Measurements from ENCODE around the gene ITPRIPL2.

ITPRIPL2 gene

DNA sequence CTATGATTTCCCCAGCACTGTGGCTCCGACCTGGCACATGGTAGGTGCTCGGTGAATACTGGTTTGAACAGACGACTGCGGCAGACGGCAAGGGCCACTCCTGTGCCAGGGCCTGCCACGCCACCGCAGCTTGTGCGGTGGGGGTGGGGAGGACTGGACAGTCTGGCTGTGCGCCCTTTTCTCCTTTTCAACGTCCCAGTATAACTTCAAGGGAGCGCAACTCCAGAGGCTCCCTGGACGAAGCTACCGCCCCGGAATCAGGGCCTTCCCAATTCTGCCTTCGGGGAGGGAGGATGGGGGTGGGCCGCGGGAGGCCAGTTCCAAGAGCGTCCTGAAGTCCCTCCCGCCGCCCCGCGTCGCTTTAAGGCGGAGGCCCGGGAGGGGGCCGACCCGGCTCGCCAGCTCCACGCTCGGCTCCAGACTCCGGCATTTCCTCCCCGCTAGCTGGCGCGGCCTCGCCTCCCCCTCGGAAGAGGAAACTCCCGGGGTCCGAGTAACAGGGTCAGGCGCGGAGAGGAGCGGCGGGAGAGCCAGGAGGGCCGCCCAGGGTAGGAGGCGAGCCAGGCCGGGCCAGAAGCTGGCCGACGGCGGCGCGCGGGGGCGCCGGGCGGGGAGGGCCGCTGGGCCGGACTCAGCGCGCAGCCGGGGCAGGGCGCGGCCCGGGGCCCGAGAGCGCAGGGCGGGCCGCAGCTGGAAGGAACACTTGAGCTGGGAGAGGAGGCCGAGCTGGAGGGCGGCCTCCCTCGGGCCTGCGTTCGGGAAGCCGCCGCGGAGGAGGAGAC lies at the start of gene ITPRIPL2:
Gene ITPRIPL2 (plus strand): TSS at position 388 of the 782 bp plus-strand sequence. CDS start 498 bp downstream, outside the sequence.
- DNase-seq (ENCODE audit: low read depth) = no peak

GRCh38 chr16:19066988-19067348 lies 46.8 kb upstream of the ITPRIPL2 start:
- no peak for DNase-seq (ENCODE audit: low read depth)

DNA sequence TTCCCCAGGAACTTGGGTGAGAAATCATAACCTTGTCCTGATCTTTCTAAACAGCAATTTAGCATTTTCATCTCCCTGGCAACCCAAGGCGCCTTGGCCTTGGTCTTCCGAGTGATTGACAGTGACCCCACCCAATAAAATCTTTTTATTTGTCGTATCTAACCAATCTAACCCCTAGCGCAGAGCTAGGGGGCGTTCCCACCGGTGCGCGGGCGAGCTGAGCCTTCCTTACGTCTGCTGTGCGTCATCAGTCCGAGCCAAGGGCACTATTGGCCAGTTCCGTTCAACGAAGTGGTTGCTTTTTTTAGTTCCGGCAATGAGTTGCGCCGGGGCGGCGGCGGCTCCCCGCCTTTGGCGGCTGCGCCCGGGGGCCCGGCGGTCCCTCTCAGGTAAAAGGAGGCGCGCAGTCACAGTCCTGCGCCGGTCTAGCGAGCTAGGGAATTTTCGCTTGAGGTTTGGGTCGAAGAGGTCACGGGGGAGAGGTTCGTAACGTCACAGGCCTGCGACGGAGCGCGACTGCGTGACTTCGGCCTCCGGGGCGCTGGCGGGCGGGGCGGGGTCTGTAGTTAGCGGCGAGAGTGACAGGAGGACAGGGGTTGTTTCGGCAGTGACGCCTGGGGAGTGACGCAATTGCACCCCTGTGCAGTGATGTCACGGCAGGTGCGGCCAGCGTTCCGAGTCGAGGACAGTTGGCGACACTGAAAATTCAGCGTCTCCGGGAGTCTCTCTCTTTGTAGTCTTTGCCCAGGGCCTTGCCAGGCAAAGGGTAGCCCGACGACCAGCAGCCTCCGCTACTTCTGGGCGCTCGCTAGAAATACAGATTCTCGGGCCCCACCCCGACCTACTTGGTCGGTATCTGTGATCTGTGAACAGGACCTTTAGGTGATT lies 46.2 kb upstream of the ITPRIPL2 start, which contains the start of gene COQ7:
Gene COQ7 (plus strand): TSS at position 266 of the 888 bp plus-strand sequence. CDS start 51 bp downstream, at position 317.
- DNase-seq (ENCODE audit: low read depth) = peak; percentile 97

DNA sequence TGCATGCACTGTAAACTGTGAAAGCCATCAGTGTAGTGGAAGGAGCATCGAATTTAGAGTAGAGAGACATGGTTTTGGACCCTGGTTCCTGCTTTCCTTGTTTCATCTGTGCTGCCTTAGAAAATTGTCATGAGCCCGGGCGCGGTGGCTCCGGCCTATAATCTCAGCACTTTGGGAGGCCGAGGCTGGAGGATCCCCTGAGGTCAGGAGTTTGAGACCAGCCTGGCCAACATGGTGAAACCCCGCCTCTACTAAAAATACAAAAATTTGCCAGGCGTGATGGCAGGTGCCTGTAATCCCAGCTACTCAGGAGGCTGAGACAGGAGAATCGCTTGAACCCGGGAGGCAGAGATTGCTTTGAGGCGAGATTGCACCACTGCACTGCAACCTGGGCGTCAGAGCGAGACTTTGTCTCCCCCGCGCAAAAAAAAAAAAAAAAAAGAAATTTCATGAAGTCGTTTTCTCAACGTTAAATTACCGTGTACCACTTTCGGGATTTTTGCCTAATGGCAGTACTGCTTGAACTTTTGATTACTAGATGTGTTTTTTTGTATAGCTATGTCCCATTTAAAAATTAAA lies 45.4 kb upstream of the ITPRIPL2 start:
- DNase-seq (ENCODE audit: low read depth) = no peak

GRCh38 chr16:19071811-19072777 lies 41.7 kb upstream of the ITPRIPL2 start:
- DNase-seq (ENCODE audit: low read depth) = no peak

- DNase-seq (ENCODE audit: low read depth) = no peak
Observed at GRCh38 chr16:19073344-19073743, 40.4 kb upstream of the ITPRIPL2 start.

- no peak for DNase-seq (ENCODE audit: low read depth)
Observed at GRCh38 chr16:19073863-19074262, 39.9 kb upstream of the ITPRIPL2 start.

GRCh38 chr16:19075511-19075910 lies 38.3 kb upstream of the ITPRIPL2 start:
- no peak for DNase-seq (ENCODE audit: low read depth)

DNA sequence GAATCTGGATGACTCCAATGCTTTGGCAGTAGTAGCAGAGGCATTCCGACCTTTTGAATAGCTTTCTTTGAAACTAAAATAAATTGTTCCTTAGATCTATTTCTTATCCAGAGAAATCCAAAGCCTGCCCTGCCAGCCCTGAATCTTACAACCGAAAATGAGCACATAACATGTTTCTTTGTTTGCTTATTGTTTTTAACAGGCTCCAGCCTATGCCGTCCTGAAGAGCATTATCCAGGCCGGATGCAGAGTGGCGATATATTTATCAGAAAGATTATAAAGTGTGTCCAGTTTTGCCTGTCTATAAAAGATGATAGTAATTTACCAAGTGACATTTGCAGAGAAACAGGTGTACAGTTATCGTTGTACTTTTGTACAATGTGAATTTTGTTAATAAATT lies 35.9 kb upstream of the ITPRIPL2 start:
- no peak for DNase-seq (ENCODE audit: low read depth)

GRCh38 chr16:19083670-19084069 lies 30.1 kb upstream of the ITPRIPL2 start:
- no peak for DNase-seq (ENCODE audit: low read depth)

GRCh38 chr16:19084139-19084538 lies 29.6 kb upstream of the ITPRIPL2 start:
- no peak for DNase-seq (ENCODE audit: low read depth)

- DNase-seq (ENCODE audit: low read depth) = no peak
Observed at GRCh38 chr16:19084879-19085278, 28.9 kb upstream of the ITPRIPL2 start.

DNA sequence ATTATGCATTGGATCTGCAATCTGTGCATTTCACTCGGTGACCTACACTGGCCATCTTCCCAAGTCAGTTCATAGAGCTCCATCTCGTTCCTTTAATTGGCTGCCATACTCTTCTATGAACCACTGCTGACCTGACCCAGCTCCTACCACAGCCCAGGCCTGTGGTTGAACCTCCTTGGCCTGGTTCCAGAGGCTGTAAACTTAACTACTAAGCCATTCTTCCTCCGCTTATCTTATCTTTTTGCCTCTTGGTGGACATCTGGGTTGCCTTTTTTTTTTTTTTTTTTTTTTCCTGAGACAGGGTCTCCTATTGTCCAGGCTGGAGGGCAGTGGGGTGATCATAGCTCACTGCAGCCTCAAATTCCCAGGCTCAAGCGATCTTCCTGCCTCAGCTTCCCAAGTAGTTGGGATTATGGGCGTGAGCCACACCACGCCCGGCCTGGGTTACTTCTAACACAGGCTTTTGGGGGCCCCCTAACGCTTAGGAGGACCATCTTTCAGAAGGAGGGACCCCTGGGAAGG lies 28.0 kb upstream of the ITPRIPL2 start:
- no peak for DNase-seq (ENCODE audit: low read depth)

DNA sequence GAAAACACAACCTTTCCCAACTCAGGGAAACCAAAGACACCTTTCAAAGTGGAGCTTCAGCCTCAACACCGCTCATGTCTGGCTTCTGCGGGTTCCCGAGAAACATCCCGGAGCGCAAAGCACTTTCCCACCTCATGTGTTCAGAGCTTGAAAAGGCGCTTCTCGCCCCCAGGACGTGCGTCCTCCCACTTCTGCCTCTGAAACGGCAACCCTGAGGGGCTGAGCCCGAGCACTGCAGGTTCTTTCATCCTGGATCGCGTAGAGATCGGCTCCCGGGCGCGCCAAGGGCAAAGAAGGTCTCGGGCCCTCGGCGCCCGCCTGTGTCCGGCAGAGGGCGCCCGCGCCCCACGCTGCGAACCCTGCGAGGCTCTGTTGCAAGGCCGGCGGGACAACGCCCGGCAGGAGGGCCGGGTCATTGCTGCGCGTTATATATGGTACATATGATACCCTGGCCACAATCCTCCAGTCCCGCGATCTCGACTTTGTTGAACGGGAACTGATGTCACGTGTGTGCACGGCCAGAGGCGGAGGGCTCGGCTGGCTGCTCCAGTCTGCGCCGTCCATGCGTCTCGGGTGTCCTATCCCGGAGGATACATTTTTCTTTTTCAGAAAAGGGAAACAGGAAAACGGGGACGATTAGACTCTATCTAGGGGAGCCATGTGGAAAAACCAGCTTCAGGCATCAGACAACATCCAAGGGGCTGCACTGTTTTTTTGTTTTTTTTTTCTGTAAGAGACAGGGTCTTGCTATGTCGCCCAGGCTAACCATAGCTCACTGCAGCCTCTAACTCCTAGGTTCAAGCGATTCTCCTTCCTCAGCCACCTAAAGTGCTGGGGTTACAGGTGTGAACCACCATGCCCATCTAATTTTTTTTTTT lies 27.2 kb upstream of the ITPRIPL2 start:
- peak; percentile 60 for DNase-seq (ENCODE audit: low read depth)

GRCh38 chr16:19088341-19088916 lies 25.3 kb upstream of the ITPRIPL2 start:
- no peak for DNase-seq (ENCODE audit: low read depth)

GRCh38 chr16:19089410-19089955 lies 24.3 kb upstream of the ITPRIPL2 start:
- no peak for DNase-seq (ENCODE audit: low read depth)

DNA sequence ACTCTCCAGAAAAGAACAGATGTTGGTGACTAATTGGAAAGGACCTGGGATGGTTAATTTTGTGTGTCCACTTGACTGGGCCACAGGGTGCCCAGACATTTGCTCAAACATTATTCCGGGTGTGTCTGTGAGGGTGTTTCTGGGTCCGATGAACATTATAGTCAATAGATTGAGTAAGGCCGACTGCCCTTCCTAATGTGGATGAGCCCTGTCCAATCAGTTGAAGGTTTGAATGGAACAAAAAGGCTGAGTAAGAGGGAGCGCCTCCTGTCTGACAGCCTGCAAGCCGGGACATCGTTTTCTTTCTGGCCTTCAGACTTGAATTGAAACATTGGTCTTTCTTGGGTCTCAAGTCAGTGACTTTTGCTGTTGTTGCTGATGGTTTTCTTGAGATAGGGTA lies 22.8 kb upstream of the ITPRIPL2 start:
- DNase-seq (ENCODE audit: low read depth) = no peak

DNA sequence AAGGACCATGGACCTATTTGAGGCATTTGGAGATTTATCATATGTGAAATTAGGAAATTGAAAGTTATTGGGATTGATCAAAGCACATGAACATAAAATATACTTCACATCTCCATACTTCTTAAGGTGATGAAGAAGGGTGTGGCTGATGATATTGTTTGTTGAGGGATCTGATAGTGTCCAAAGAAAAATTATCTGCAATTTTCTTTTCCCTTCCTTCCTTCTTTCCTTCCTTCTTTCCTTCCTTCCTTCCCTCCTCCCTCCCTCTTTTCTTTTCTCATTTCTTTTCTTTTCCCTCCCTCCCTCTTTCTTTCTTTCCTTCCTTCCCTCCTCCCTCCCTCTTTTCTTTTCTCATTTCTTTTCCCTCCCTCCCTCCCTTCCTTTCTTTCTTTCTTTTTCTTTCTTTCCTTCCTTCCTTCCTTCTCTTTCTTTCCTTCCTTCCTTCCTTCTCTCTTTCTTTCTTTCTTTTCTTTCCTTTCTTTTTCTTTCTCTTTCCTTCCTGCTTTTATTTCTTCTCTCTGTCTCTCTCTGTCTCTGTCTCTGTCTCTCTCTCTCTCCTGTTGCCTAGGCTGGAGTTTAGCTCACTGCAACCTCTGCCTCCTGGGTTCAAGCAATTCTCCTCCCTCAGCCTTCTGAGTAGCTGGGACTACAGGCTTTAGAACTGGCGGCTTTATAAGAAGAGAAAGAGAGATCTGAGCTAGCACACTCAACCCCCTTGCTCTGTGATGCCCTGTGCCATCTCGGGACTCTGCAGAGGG lies 20.9 kb upstream of the ITPRIPL2 start:
- no peak for DNase-seq (ENCODE audit: low read depth)
